ENCODE data around the gene AIPL1.

The AIPL1 gene

GRCh38 chr17:6467567-6467966 is 32.6 kb upstream of the AIPL1 start:
- no peak for DNase-seq (ENCODE audit: low read depth in 2 of 2)

DNA sequence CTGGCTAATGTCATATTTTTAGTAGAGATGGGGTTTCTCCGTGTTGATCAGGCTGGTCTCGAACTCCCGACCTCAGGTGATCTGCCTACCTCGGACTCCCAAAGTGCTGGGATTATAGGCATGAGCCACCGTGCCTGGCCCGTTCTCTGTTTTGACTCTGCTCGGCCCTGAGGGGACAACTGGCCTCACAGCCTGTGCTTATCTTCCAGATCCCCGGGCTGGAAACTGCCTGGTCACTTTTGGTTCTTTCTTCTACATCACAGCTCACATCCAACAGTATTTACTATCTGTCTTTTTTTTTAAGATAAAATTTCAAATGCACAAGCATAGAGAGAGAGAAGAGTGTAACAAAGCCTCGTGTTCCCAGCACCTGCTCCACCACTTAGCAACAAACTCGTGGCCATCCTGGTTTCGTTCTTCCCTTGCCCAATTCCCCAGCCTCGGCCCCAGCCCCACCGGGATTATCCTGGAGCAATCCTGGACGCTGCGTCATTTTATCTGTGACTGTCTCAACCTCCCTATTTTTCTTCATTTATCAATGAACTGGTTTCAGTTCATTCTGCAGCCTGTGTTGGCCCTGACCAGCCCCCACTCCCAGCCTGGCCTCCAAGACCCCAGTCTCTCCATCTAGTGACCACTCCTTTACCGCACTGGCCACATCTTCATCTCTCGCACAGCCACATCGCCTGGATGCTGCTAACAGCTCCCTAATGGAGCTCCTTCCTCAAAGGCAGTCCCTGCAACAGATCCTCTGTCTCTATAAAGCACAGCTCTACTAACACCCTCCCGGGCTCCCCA is 30.5 kb upstream of the AIPL1 start:
- DNase-seq (ENCODE audit: low read depth in 2 of 2): no peak

- no peak for DNase-seq (ENCODE audit: low read depth in 2 of 2)
Measured at GRCh38 chr17:6464446-6465041, 29.6 kb upstream of the AIPL1 start.

DNA sequence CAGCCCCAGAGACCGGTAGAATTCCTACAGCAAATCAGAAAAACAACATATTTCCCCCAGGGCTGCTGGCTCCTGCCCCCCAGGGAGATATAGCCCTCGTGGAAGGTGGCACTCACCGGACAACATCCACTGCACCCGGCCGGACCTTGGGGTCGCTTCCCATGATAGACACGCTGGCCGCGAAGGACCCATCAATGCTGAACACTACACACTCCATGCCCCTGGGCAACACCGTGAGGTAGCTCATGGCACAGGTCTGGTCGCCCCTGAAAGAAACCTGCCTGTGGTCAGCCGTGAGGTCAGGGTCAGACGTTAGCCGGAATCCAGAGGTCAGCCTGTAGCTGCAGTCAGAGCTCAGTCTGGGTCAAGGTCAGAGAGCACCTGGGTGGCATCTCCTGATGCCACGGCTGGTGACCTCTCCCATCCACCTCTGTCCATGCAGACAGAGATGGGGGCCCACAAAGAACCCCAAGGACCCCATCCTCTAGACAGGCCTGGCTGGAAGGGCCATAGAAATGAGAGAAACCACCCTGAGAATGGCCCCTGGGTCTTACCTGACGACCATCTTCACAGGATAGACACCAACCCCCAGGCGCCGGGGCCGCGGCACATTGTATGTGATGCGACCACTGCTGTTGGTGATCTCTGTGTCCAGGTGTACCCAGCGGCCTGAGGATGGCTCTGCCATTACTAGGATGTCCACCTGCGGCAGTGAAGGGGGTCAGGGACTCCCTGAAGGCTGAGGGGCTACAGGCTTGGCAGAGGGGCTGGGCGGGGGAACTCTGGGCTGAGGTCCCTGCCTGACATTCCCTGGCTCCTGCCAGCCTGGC is 28.9 kb upstream of the AIPL1 start:
- DNase-seq (ENCODE audit: low read depth in 2 of 2): no peak

DNA sequence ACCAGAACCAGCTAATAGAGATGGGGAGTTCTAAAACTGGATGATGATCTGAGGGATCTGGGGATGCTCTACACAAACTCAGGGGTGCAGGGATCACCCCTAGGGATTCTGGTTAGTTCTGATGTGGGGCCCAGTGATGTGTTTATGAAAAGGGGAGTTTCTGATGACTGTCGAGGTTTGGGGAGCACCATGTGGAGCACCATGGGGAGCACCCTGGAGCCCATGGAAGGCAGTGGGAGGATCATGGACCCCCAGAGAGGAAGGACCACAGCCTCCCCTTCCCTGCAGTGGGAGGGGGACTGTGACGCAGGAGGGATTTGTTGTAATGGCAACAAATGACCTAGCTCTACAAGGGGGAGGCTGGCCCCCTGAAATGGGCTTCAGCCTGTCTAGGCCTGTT is 27.8 kb upstream of the AIPL1 start:
- DNase-seq (ENCODE audit: low read depth in 2 of 2): no peak

DNA sequence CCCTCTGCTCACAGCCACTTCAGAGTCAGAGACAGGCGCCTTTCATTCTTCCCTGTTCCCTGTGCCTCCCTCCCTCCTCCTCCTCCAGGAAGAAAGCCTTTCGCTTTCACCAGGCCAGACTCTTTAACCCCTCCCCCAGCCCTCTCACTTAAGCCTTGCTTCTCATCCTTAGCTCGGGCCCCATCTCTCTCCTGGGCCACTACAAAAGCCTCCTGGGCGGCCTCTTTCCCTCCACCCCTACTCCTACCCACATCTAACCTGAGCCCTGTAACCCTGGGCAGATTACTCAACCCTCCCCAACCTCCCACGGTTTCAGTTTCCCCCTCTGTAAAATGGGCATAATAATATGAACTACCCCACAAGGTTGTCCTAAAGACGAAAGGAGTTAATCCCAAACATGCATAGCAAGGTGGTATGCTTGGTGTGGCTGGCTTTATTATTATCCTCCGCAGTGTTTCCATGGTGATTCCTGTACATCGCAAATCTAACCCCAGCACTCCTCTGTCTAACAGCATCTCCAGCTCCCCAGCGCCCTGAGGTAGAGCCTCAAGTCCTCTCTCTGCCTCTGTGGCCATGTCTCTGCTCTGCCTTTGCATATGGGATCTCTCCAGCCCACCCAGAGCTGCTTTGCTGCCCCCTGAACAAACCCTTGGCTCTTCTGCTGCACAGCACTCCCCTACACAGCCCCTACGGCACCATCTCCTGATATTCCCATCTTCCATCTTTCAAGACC is 27.0 kb upstream of the AIPL1 start:
- DNase-seq (ENCODE audit: low read depth in 2 of 2): no peak

- no peak for DNase-seq (ENCODE audit: low read depth in 2 of 2)
Measured at GRCh38 chr17:6461246-6461645, 26.3 kb upstream of the AIPL1 start.

DNA sequence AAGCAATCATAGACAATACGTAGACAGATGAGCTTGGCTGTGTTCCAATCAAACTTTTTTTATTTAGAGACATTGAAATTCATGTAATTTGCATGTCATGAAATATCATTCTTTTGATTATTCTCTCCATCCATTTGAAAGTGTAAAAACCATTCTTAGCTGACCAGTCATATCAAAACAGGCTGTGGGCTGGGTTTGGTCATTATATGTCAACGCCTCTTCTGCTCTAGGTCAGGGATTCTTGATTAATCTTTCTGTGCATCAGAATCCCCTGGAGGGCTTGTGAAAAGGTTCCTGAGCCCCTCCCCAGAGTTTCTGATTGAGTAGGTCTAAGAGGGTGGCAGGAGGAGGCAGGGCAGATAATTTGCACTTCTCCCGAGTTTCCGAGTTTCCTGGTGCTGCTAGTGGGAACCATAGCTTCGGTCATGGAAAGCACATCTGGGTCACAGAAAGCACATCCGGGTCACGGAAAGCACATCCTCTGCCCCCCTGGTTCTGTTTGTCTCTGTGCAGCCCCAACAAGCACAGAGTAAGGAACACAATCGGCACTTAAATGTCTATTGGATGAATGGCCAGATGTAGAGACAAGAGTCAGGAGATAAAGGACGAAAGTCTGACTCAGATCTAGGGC is 25.7 kb upstream of the AIPL1 start:
- DNase-seq (ENCODE audit: low read depth in 2 of 2): no peak

GRCh38 chr17:6458460-6458950 is 23.6 kb upstream of the AIPL1 start:
- DNase-seq (ENCODE audit: low read depth in 2 of 2): no peak

DNA sequence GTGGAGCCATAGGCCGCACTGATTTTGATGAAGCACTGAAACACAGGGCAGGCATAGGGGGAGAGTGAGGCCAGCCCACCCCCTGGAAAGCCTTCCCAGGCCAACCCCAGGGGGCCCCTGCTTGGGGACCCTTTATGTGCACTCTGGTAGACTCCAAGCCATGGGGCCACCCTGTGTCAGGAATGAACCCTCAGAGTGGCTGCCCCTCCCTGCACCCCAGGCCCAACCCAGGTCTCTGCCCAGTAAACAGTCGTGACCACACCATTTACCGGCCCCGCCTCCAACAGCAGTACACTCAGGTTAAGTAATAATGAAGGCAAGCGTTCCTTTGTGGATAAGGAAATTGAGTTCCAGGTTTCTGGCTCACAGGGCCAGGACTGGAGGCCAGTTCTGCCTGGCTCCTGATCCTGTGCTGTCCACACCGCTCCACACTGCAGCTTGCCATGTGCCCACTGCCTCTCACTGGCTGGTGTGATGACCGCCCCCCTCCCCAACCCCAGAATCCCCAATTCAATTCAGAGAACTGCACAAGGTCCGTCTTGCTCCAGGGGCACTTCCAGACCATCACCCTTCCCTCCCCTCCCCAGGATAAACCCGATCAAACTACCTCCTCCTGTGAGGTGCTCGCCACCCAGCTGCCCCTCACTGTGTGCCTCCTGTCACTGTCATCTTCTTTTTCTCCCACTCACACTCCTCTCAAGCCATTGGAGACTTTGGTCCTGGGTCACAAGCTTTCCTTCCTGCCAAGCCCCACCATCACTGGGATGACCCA is 23.0 kb upstream of the AIPL1 start:
- no peak for DNase-seq (ENCODE audit: low read depth in 2 of 2)

DNA sequence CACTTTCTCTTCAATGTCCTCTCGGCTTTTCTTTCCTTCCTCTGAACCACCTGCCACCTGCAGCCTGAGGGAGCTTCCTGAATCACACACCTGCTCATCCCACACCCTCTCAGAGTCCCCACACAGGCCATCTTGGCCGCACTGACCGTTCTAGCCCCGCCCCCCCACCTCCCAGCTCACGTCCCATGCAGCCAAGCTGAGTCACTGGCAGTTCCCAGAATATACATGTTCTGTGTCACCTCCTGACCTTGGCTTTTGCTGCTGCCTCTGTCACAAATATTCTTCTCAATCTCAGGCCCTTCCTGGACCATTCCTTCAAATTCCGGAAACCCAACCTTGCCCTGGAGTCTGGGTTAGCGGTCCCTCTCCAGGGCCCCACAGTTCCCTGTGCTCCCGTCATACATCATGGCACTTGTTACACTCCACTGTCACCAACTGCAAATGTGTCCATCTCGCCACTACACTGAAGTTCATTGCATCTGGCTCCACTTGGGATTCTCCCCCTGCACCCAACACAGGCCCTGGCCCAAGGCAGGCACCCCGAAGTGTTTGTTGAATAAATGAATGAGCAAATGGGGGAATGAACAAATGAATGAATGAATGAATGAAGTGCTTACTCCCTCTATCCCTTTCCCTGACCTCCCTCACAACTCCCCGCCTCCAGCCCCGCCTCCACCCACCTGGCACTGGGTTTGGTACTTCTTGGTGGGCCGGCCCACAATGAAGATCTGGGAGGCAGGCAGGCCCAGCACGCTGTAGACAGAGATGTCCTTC is 22.2 kb upstream of the AIPL1 start:
- no peak for DNase-seq (ENCODE audit: low read depth in 2 of 2)

GRCh38 chr17:6456321-6456720 is 21.4 kb upstream of the AIPL1 start:
- DNase-seq (ENCODE audit: low read depth in 2 of 2): no peak

GRCh38 chr17:6455321-6455705 is 20.4 kb upstream of the AIPL1 start:
- no peak for DNase-seq (ENCODE audit: low read depth in 2 of 2)

GRCh38 chr17:6454495-6455320 is 19.8 kb upstream of the AIPL1 start:
- no peak for DNase-seq (ENCODE audit: low read depth in 2 of 2)

GRCh38 chr17:6453279-6454024 is 18.5 kb upstream of the AIPL1 start:
- DNase-seq (ENCODE audit: low read depth in 2 of 2): no peak

GRCh38 chr17:6452471-6453266 is 17.7 kb upstream of the AIPL1 start:
- no peak for DNase-seq (ENCODE audit: low read depth in 2 of 2)
